Liver (tissue), 9 donors: ENCODE measurements around the gene KAZN. TPM values are rescaled to one million over a fixed set of nuclear protein-coding genes. Genes with fewer than 3 reads are reported as not detected.

Source experiments
- DNase-seq: peaks from one replicate; pipeline ENCODE4 v3.0.0-alpha.2; 2017; ENCODE audit warnings: low spot score
- H3K27ac ChIP-seq, 2 donors: one replicate each; pipeline ENCODE4 v1.7.0; 2013; ENCODE audit warnings: inconsistent platforms in 2 of 2, low read length in 2 of 2, control low read depth in 1 of 2, low read depth in 1 of 2, mild to moderate bottlenecking in 1 of 2
- H3K27me3 ChIP-seq, 4 donors: one replicate each; pipeline versions ENCODE4 v1.6.1 to v1.7.0; 2013; ENCODE audit warnings: low read length in 3 of 4, inconsistent platforms in 1 of 4, mild to moderate bottlenecking in 1 of 4, moderate library complexity in 1 of 4; ENCODE audit not compliant: control insufficient read depth in 4 of 4, insufficient read depth in 4 of 4
- H3K36me3 ChIP-seq, 4 donors: one replicate each; pipeline versions ENCODE4 v1.6.1 to v1.7.0; 2013; ENCODE audit warnings: low read length in 3 of 4, mild to moderate bottlenecking in 3 of 4, low read depth in 1 of 4, moderate library complexity in 1 of 4; ENCODE audit not compliant: control insufficient read depth in 4 of 4, insufficient read depth in 3 of 4
- H3K4me1 ChIP-seq, 4 donors: one replicate each; pipeline versions ENCODE4 v1.6.1 to v1.7.0; 2013; ENCODE audit warnings: low read length in 3 of 4, mild to moderate bottlenecking in 3 of 4, moderate library complexity in 1 of 4; ENCODE audit not compliant: control insufficient read depth in 4 of 4, insufficient read depth in 4 of 4
- H3K4me3 ChIP-seq, 3 donors: one replicate each; pipeline versions ENCODE4 v1.6.1 to v1.7.0; 2013; ENCODE audit warnings: low read length in 3 of 3, control low read depth in 1 of 3, low read depth in 1 of 3, mild to moderate bottlenecking in 1 of 3
- H3K9ac ChIP-seq, 2 donors: one replicate each; pipeline ENCODE4 v1.7.0; 2013; ENCODE audit warnings: low read length in 2 of 2, mild to moderate bottlenecking in 2 of 2, moderate library complexity in 2 of 2, control low read depth in 1 of 2, low read depth in 1 of 2
- H3K9me3 ChIP-seq, 4 donors: one replicate each; pipeline versions ENCODE4 v1.6.1 to v1.7.0; 2013; ENCODE audit warnings: low read length in 3 of 4; ENCODE audit not compliant: control insufficient read depth in 4 of 4
- EGR1 ChIP-seq, 2 donors: IDR thresholded peaks; 2 replicates each; pipeline ENCODE4 v1.6.1; 2016 to 2018; ENCODE audit warnings: antibody characterized with exemption in 2 of 2, low read depth in 2 of 2
- FOXA1 ChIP-seq: IDR thresholded peaks from 2 replicates; pipeline ENCODE4 v1.6.1; 2016; ENCODE audit warnings: antibody characterized with exemption
- FOXA2 ChIP-seq: IDR thresholded peaks from 2 replicates; pipeline ENCODE4 v1.6.1; 2016; ENCODE audit warnings: antibody characterized with exemption
- HNF4A ChIP-seq, 2 donors: conservative IDR thresholded peaks; 2 replicates each; pipeline ENCODE4 v1.6.1; 2016; ENCODE audit warnings: antibody characterized with exemption in 2 of 2, mild to moderate bottlenecking in 2 of 2
- HNF4G ChIP-seq: IDR thresholded peaks from 2 replicates; pipeline ENCODE4 v1.6.1; 2016; ENCODE audit warnings: antibody characterized with exemption
- JUND ChIP-seq, 2 donors: IDR thresholded peaks; 2 replicates each; pipeline ENCODE4 v1.6.1; 2016; ENCODE audit warnings: antibody characterized with exemption in 2 of 2
- MAX ChIP-seq: IDR thresholded peaks from 2 replicates; pipeline ENCODE4 v1.6.1; 2016; ENCODE audit warnings: antibody characterized with exemption
- RAD21 ChIP-seq, 2 donors: IDR thresholded peaks; 2 replicates each; pipeline ENCODE4 v1.6.1; 2016; ENCODE audit warnings: antibody characterized with exemption in 2 of 2, mild to moderate bottlenecking in 2 of 2
- SP1 ChIP-seq: IDR thresholded peaks from 2 replicates; pipeline ENCODE4 v1.6.1; 2018; ENCODE audit warnings: antibody characterized with exemption, mild to moderate bottlenecking
- YY1 ChIP-seq: IDR thresholded peaks from 2 replicates; pipeline ENCODE4 v1.6.1; 2016; ENCODE audit warnings: antibody characterized with exemption, mild to moderate bottlenecking
- WGBS: extraction: QIAGEN DNeasy Blood & Tissue Kit; methylation state at CpG from one replicate; pipeline ENCODE4 v1.1.7; 2013; 5-methylcytosine and 5-hydroxymethylcytosine counted together
- polyA plus RNA-seq, 2 donors: library from polyadenylated mRNA; stranded (reverse) in 1 of 2; unstranded in 1 of 2; fragments of 200-250 nt in 1 of 2; fragments of >200 nt in 1 of 2; fragmentation: Nextera tagmentation in 1 of 2; extraction: Ambion mirVana in 1 of 2; gene quantifications; one replicate each; pipeline versions ENCODE4 v1.2.1 to v1.2.3, GENCODE V29; 2013 to 2015
- total RNA-seq, 2 donors: library from RNA; depleted of rRNA; stranded (reverse); fragments of >200 nt; gene quantifications; one replicate each; pipeline ENCODE4 v1.2.3, GENCODE V29; 2014
- TF ChIP-seq, protein P1 (sequence below): IDR thresholded peaks from 2 replicates; pipeline ENCODE4 v1.6.1; 2016; ENCODE audit warnings: antibody characterized with exemption
- donor health status: healthy.
- donor health status: healthy.
- donor health status: healthy.
- donor health status: healthy.
- donor health status: healthy.

Gene KAZN
- total and polyA plus RNA-seq, 4 donors, result 1.9 to 6.9 (median 2.4) TPM

DNA sequence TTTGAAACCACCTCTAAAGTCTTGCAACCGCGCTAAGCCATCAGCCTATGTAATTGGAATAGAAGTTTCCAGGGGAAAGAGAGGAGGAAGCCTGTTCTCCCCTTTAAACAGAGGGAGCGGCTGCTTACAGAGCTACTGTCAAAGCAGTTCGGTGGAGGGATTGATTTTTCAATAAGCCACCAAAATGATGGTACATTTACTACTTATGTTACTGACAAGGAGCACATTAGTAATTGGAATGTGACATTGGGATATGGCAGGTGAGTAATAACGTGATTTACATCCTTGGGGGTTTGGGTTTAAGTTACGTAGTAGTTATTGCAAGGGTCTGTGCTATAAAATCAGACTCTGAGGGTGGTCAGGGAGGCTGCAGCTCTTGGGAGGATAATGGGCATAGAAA lies 257.3 kb downstream of the KAZN start:
- WGBS, result 85% methylated on average over 6 of the region's 6 CpGs
- no peaks in the 10 kb centered on the region for H3K4me1 ChIP-seq
- no peaks in the 10 kb centered on the region for H3K9me3 ChIP-seq
- TF ChIP-seq MAX (no peak), YY1 (no peak), FOXA2 (no peak), HNF4A (conservative IDR thresholded peaks at IDR 0.05) (no peak)
- no peak overlapping the region for H3K4me3 ChIP-seq
- no peak overlapping the region for H3K9ac ChIP-seq
- DNase-seq, result no peak
- H3K27me3 ChIP-seq, result peaks cover 0 to 2% (median 0%) of the 10 kb centered on the region in 4 donors
- no peak overlapping the region for H3K27ac ChIP-seq
- H3K36me3 ChIP-seq, result no peaks in the 10 kb centered on the region

GRCh38 chr1:14857436-14858195 lies 259.1 kb downstream of the KAZN start:
- H3K27ac ChIP-seq, result no peak overlapping the region
- no peak overlapping the region for H3K4me3 ChIP-seq
- no peaks in the 10 kb centered on the region for H3K9me3 ChIP-seq
- H3K4me1 ChIP-seq, result no peaks in the 10 kb centered on the region
- no peak for TF ChIP-seq JUND (IDR thresholded peaks at IDR 0.05)
- TF ChIP-seq, protein P1, sequence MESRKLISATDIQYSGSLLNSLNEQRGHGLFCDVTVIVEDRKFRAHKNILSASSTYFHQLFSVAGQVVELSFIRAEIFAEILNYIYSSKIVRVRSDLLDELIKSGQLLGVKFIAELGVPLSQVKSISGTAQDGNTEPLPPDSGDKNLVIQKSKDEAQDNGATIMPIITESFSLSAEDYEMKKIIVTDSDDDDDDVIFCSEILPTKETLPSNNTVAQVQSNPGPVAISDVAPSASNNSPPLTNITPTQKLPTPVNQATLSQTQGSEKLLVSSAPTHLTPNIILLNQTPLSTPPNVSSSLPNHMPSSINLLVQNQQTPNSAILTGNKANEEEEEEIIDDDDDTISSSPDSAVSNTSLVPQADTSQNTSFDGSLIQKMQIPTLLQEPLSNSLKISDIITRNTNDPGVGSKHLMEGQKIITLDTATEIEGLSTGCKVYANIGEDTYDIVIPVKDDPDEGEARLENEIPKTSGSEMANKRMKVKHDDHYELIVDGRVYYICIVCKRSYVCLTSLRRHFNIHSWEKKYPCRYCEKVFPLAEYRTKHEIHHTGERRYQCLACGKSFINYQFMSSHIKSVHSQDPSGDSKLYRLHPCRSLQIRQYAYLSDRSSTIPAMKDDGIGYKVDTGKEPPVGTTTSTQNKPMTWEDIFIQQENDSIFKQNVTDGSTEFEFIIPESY, result no peak
- no peaks in the 10 kb centered on the region for H3K36me3 ChIP-seq
- WGBS, result 91% methylated on average over 10 of the region's 10 CpGs
- H3K9ac ChIP-seq, result no peak overlapping the region
- peaks cover 0 to 2% (median 0%) of the 10 kb centered on the region in 4 donors for H3K27me3 ChIP-seq
- DNase-seq, result no peak

GRCh38 chr1:14862114-14862771 lies 263.8 kb downstream of the KAZN start:
- Histone ChIP-seq H3K36me3 (no peaks in the 10 kb centered on the region), H3K9ac (no peak overlapping the region), H3K4me3 (no peak overlapping the region), H3K27ac (no peak overlapping the region), H3K9me3 (no peaks in the 10 kb centered on the region), H3K27me3 (peaks cover 0 to 2% (median 0%) of the 10 kb centered on the region in 4 donors), H3K4me1 (no peaks in the 10 kb centered on the region)
- DNase-seq, result no peak
- WGBS, result 77% methylated on average over 13 of the region's 13 CpGs
- TF ChIP-seq EGR1 (IDR thresholded peaks at IDR 0.05; ENCODE audit: low read depth in 2 of 2), result no peak

DNA sequence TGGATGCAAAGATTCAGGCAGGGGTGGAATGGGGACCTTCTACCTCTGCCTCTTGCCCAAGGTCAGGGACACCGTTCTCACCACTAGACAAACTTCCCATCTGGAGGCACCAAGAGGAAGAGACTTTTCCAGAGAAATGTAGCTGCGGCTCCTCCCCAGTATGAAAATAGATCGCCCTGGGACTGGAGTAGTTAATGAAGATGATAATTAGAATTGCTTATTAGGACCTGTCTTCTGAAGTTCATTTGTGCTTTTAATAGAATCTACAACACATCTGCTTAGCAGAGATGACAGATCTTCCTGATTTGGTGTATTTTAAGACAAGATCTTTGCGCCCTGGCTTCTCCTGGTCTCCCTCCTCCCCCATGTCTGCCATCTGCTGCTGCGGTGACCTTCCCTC lies 266.6 kb downstream of the KAZN start:
- H3K9ac ChIP-seq, result no peak overlapping the region
- TF ChIP-seq MAX (no peak), SP1 (no peak), HNF4A (conservative IDR thresholded peaks at IDR 0.05) (no peak), EGR1 (IDR thresholded peaks at IDR 0.05; ENCODE audit: low read depth in 2 of 2) (no peak), RAD21 (IDR thresholded peaks at IDR 0.05) (no peak), FOXA1 (no peak), HNF4G (no peak)
- TF ChIP-seq, protein P1, result no peak
- H3K4me3 ChIP-seq, result no peak overlapping the region
- no peaks in the 10 kb centered on the region for H3K36me3 ChIP-seq
- H3K4me1 ChIP-seq, result no peaks in the 10 kb centered on the region
- no peak for DNase-seq
- WGBS, result 84% methylated on average over 5 of the region's 5 CpGs
- no peak overlapping the region for H3K27ac ChIP-seq
- H3K27me3 ChIP-seq, result peaks cover 0 to 2% (median 0%) of the 10 kb centered on the region in 4 donors
- H3K9me3 ChIP-seq, result no peaks in the 10 kb centered on the region
